Thyroid gland (tissue), 4 donors: Measurements from ENCODE around the gene AFAP1. TPM values are rescaled to one million over a fixed set of nuclear protein-coding genes. Genes with fewer than 3 reads are reported as not detected.

Source experiments
- DNase-seq, 2 donors: peaks; one replicate each; pipeline ENCODE4 v3.0.0-alpha.2; 2019
- H3K27ac ChIP-seq, 3 donors: fragments of 200-600 bp; sonication (generic); 1 replicate in 2 of 3; 2 replicates in 1 of 3; pipeline ENCODE4 v1.5.1; 2016 to 2019; ENCODE audit warnings: mild to moderate bottlenecking in 1 of 3, moderate library complexity in 1 of 3
- H3K27me3 ChIP-seq: fragments of 200-600 bp; sonication (generic); one replicate; pipeline ENCODE4 v1.5.1; 2019
- H3K36me3 ChIP-seq, 2 donors: fragments of 200-600 bp; sonication (generic); one replicate each; pipeline ENCODE4 v1.5.1; 2016 to 2019
- H3K4me1 ChIP-seq, 2 donors: fragments of 200-600 bp; sonication (generic); one replicate each; pipeline ENCODE4 v1.5.1; 2017 to 2019
- H3K4me3 ChIP-seq, 3 donors: fragments of 200-600 bp; sonication (generic); replicated peaks in 1 of 3; 1 replicate in 2 of 3; 2 replicates in 1 of 3; pipeline ENCODE4 v1.5.1; 2016; ENCODE audit warnings: mild to moderate bottlenecking in 1 of 3
- H3K9me3 ChIP-seq: fragments of 200-600 bp; sonication (generic); one replicate; pipeline ENCODE4 v1.5.1; 2017
- CTCF ChIP-seq, 6 experiments: fragments of 200-600 bp in 3 of 6; fragments of 450-650 bp in 3 of 6; sonication (generic) in 3 of 6; IDR thresholded peaks; one replicate each; pipeline ENCODE4 v1.5.1; 2016 to 2019; ENCODE audit warnings: antibody characterized with exemption in 6 of 6, mild to moderate bottlenecking in 2 of 6, inconsistent platforms in 1 of 6, moderate library complexity in 1 of 6
- POLR2A ChIP-seq, 2 donors: fragments of 450-650 bp; IDR thresholded peaks; one replicate each; pipeline ENCODE4 v1.6.1; 2017; ENCODE audit warnings: antibody characterized with exemption in 2 of 2, mild to moderate bottlenecking in 2 of 2, moderate library complexity in 1 of 2
- WGBS, 2 donors: methylation state at CpG; one replicate each; pipeline ENCODE4 v1.1.5; 2017; 5-methylcytosine and 5-hydroxymethylcytosine counted together
- intact Hi-C: fragments of 100-400 bp; cut with DNase I; formaldehyde crosslinking; loops from one replicate; pipeline ENCODE4 v1.15.1; 2023
- total RNA-seq, 4 donors: library from RNA; depleted of rRNA; stranded (reverse); fragments of >200 nt; gene quantifications; one replicate each; pipeline ENCODE4 v1.2.3, GENCODE V29; 2016

Gene AFAP1
- total RNA-seq, 4 donors from 2014 or later = 12.3 to 33.3 (median 26.2) TPM

DNA sequence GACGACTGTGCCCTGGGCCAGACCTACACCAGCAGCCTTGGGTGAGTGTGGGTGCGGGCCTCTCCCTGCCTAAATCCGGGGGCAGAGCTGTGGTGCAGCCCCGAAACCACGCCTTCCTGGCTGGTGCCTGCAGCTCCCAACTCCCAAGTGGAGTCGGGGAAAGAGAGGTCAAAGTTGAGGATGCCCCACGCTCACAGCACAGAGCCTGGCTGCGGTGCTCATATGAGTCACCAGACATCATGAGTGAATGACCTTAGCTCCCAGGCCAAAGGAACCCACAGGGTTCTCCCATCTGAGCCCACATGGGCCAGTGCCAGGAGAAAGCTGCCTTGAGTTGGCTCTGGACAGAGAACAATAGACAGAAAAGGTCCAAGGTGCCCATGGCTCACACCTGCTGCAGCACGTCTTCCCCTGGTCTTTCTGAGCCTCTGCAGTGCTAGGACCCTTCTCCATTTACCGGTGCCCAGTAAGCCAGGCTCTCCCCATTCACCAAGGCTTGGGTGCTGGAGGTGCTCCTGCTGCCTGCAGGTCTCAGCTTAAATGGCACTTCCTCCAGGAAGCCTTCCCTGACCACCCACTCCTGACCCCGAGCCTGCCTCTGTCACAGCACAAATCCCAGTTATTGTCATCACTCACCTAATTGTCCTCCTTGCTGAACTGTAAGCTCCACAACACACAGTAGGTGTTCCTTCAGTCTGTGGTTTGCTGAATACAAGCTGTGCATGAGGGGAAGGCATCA is 224.2 kb downstream of the AFAP1 start:
- no peaks in the 10 kb centered on the region for H3K9me3 ChIP-seq
- intact Hi-C loops = loop anchor here (5.0 to 10.0 kb wide), 2 partner anchors 381 to 523 kb away; partner anchors contain the start of gene SORCS2
- H3K4me1 ChIP-seq = no peaks in the 10 kb centered on the region
- no peaks in the 10 kb centered on the region for H3K36me3 ChIP-seq
- TF ChIP-seq CTCF (IDR thresholded peaks at IDR 0.05) (no peak), POLR2A (IDR thresholded peaks at IDR 0.05) (no peak)
- WGBS, 2 donors = 90 to 94% methylated on average over 7 to 10 of the region's 11 CpGs
- no peak overlapping the region for H3K27ac ChIP-seq
- no peak overlapping the region for H3K4me3 ChIP-seq
- H3K27me3 ChIP-seq = no peaks in the 10 kb centered on the region
- DNase-seq = no peak

DNA sequence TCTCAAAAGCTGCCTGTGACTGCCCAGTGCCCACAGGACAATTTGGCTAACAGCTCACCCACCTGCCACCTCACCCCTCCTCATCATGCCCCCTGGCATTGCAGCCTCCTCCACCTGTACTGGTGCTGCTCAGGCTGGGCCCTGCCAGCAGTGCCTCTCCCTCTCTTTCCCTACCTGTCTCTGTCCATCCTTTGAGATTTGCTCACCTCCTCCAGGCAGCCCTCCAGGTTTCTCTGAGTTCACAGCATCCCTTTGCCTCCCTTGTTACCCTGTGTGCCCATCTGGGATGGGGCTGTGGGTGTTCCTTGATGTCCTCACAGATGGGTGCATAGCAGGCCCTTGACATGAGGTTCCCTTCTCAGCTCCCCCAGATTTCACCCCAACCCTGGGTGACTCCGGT is 224.9 kb downstream of the AFAP1 start:
- H3K27ac ChIP-seq = no peak overlapping the region
- H3K4me1 ChIP-seq = no peaks in the 10 kb centered on the region
- no peaks in the 10 kb centered on the region for H3K36me3 ChIP-seq
- DNase-seq = no peak
- WGBS, 2 donors = 85 to 100% methylated on average over 1 of the region's 1 CpG
- H3K9me3 ChIP-seq = no peaks in the 10 kb centered on the region
- H3K4me3 ChIP-seq = no peak overlapping the region
- intact Hi-C loops = loop anchor here (5.0 to 10.0 kb wide), 2 partner anchors 380 to 522 kb away; partner anchors contain the start of gene SORCS2
- H3K27me3 ChIP-seq = no peaks in the 10 kb centered on the region
- TF ChIP-seq POLR2A (IDR thresholded peaks at IDR 0.05) (no peak), CTCF (IDR thresholded peaks at IDR 0.05) (no peak)

DNA sequence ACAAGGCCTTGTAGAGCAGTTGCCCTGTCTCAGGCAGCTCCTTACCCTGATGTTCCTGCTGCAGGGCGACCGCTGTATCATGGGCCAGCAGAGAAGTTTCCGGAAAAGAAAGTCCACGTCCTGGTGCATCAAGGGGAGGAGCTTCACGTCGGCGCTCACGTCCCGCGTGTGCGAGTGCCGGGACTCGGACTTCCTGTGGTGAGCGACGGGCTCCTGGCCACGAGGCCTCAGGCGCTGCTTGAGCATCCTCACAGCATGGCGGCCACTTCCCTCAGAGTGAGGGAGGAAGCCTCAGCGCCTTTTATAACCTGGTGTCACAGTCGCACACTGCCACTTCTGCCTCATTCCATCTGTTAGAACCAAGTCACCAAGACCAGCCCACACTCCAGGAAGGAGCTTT is 225.5 kb downstream of the AFAP1 start:
- intact Hi-C loops = loop anchor here (10.0 kb wide), 1 partner anchor 379 kb away; no protein-coding TSS in a partner anchor
- WGBS, 2 donors = 94 to 100% methylated on average over 2 to 20 of the region's 20 CpGs
- no peaks in the 10 kb centered on the region for H3K4me1 ChIP-seq
- no peak overlapping the region for H3K27ac ChIP-seq
- no peaks in the 10 kb centered on the region for H3K9me3 ChIP-seq
- H3K4me3 ChIP-seq = no peak overlapping the region
- H3K36me3 ChIP-seq = no peaks in the 10 kb centered on the region
- no peaks in the 10 kb centered on the region for H3K27me3 ChIP-seq
- TF ChIP-seq POLR2A (IDR thresholded peaks at IDR 0.05) (no peak), CTCF (IDR thresholded peaks at IDR 0.05) (no peak)
- no peak for DNase-seq

DNA sequence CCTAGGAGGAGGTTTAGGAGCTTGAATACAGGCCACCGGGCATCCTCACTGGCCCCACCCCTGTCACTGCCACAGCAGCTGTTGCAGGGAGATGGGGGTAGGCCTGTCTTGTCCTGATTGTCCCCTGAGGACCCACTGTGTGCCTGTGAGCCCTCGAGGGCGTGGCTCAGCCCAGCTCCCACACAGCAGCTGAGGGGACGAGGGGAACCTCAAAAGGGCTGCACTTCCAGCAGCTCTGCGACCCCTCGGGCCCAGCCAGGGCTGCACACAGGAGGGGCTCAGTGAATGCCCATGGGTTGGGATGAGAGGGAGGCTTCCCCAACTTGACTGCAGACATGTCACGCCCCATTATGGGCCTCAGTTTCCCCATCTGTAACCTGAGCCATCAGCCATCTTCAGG is 225.9 kb downstream of the AFAP1 start:
- whole genome bisulfite sequencing, 2 donors = 100% methylated on average over 1 of the region's 7 CpGs
- no peaks in the 10 kb centered on the region for H3K4me1 ChIP-seq
- TF ChIP-seq CTCF (IDR thresholded peaks at IDR 0.05) (no peak), POLR2A (IDR thresholded peaks at IDR 0.05) (no peak)
- no peak for DNase-seq
- no peaks in the 10 kb centered on the region for H3K9me3 ChIP-seq
- no peaks in the 10 kb centered on the region for H3K36me3 ChIP-seq
- no peak overlapping the region for H3K27ac ChIP-seq
- no peak overlapping the region for H3K4me3 ChIP-seq
- intact Hi-C loops = loop anchor here (10.0 kb wide), 1 partner anchor 379 kb away; no protein-coding TSS in a partner anchor
- H3K27me3 ChIP-seq = no peaks in the 10 kb centered on the region

GRCh38 chr4:7712021-7712671 is 227.5 kb downstream of the AFAP1 start:
- no peak overlapping the region for H3K4me3 ChIP-seq
- H3K36me3 ChIP-seq = no peaks in the 10 kb centered on the region
- intact Hi-C loops = loop anchor here (10.0 kb wide), 1 partner anchor 377 kb away; no protein-coding TSS in a partner anchor
- H3K4me1 ChIP-seq = no peaks in the 10 kb centered on the region
- H3K27ac ChIP-seq = no peak overlapping the region
- no peak for TF ChIP-seq CTCF (IDR thresholded peaks at IDR 0.05)
- TF ChIP-seq POLR2A (IDR thresholded peaks at IDR 0.05) = no peak
- H3K9me3 ChIP-seq = no peaks in the 10 kb centered on the region
- 94% methylated on average over 18 to 19 of the region's 19 CpGs for WGBS, 2 donors
- no peak for DNase-seq
- H3K27me3 ChIP-seq = no peaks in the 10 kb centered on the region
